RPMI7951 (cell line): ENCODE measurements around the gene SKAP1. TPM values are rescaled to one million over a fixed set of nuclear protein-coding genes. Genes with fewer than 3 reads are reported as not detected.

Experiments
- DNase-seq: peaks from one replicate; pipeline ENCODE4 v3.0.0-alpha.2; 2012; ENCODE audit warnings: low read depth
- total RNA-seq: library from RNA; depleted of rRNA; stranded (reverse); fragments of >200 nt; shearing (Covaris generic); gene quantifications from 2 replicates; pipeline ENCODE4 v1.2.3, GENCODE V29; 2014

Gene SKAP1
- total RNA-seq, 1 experiment from 2014 or later = not detected

DNA sequence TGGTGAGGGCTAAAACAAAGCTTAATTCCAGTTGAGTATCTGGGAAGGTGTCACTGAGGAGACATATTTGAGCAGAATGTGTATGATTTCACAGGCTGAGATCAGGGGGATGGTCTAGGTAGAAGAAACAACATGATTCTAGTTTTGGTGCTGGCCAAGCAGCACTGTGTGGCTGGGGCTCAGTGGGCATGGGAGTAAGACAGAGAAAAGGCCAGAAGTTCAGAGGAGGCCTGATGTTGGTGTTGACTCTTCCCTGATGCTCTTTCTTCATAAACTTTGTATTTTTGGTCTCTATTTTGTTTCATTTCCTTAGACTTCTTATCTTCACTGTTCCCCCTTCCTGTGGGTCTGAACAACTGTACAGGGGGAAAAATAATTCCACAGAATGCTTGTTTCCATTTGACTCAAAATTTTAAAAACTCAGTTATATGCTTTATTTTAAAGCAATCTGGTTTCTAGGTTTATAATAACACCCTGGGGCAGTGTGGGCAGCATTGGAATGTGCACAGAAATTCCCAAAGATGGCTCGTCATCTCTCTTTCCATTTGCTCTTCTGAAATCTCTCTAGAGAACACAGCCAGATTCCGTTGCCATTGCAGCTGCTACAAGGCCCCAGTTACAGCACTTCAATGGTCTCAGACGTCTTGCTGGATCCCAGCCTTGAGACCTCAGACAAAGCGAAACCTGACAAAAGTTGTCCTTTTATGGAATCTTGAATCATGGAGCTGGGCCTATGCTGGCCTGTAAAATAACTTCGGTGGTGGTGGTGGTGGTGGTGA is 254.1 kb downstream of the SKAP1 start:
- DNase-seq = peak; percentile 81

DNA sequence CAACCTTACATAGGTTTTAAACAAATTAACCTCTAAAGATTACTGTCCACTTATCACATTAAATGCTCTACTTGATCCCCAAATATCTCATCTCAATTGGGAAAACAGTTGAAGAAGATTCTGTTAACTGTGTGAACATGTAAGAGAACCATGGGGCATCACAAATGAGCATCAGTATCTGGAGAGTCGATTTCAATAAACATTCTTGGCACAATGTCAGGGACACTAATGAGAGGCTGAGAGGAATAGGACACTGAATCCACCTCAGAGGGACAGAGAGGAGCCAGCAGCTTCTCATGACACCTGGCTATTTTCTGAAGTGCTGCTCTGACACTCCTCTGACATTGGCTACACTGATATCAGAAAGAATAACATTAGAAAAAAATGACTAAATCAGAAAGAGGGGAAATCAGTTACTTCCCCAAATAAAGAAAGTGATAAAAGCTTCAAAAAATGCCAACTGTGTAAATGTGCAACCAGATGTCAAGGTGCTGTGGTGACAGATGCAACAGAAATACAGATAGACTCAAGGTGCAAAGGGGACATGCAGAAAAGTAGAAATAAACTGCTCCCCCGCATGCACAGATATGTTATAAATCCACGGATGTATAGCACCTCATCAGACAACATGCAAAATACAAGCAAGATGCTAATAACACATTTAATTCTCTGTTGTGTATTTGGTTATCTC is 255.0 kb downstream of the SKAP1 start:
- no peak for DNase-seq

DNA sequence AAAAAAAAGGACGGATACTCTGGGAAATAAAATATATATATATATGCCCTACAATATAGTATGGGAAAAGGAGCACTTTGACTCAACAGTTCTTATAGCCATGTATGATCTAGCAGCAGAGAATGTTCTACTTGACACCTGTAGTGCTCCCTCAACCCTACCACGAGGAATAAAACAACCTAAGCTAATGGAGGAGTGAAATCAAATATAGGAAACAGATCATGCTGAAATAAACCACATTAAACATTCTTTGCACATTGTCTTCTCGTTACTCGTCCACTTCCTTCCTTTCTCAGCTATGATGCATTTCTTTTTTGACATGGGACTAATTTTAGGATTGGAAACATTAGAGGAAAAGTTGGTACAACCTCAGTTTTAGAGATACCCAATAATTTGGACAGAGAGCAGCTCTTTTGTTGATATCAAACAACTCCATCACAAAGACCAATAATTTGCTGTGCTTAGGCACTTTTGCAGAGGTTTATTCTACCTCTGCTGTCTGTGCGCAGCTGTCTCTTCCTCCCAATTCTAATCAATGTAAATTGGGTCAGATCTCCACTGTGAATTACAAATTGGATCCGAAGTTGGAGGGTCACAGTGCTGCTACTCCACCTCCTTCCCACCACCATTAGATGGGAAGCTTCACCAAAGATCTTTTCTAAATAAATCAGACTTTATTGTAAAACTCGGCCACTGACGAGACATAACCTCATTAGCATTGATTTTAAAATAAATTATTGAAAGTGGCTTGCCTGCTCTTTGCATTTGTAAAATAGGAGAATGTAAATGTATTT is 256.6 kb downstream of the SKAP1 start:
- no peak for DNase-seq

DNA sequence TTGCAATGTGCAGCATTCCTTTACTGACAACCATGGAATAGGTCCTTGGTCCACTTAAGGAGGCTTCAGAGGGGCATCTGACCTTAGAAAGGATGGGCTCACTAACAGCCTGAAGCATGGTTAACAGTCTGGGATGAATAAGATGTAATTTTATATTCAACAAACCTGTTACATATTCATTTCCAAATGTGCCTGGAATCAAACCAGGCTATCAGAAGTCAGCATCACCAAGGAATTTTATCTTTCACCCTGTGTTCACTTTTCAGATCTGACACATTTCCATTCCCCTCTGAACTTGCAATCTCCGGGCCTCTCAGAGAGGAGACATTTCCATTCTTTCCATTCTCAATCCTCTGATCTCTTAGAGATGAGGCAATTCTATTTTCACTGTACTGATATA is 260.1 kb downstream of the SKAP1 start:
- no peak for DNase-seq

DNA sequence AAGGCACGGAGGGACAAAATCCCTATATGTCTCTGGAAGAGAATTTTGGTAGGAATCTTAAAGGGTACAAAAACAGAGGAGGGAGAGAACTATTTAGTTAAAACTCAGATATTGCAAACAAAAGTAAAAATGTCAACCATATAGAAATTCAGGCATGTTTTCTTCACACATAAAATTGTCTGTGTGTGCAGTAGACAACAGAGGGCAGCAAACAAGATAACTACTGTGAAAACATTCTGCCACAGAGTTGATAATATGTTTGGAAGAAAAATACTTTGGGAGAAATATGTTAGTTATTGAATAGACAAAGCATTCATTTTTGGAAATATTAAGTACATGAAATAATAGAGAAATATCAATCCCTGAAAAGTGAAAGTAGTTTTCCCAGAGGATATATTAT is 266.2 kb downstream of the SKAP1 start:
- no peak for DNase-seq

DNA sequence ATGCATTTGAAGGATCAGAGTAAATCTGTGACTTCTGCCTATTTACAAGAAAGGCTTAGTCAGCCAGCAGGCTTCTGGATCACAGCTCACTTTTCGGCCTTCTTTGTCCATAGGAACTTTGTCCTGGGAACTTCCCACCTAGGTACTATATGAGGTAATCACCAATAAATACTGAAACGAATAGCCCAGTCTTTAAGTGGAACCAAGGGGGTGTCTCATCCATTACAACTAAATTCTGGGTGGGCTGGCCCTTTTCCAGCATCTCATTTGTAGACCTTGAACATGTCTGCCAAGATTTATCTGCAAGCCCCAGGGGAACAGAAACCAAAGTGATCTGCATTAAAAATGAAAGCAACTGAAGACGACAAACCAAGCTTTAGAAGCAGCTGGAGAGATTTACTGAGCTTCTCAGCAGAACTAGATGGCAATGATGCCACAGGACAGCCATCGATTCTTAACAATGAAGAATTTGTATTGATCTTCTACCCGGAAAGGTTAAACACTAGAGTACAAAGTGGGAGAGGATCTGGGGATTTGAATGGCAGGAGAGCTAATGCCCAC is 267.0 kb downstream of the SKAP1 start:
- peak; percentile 56 for DNase-seq

DNA sequence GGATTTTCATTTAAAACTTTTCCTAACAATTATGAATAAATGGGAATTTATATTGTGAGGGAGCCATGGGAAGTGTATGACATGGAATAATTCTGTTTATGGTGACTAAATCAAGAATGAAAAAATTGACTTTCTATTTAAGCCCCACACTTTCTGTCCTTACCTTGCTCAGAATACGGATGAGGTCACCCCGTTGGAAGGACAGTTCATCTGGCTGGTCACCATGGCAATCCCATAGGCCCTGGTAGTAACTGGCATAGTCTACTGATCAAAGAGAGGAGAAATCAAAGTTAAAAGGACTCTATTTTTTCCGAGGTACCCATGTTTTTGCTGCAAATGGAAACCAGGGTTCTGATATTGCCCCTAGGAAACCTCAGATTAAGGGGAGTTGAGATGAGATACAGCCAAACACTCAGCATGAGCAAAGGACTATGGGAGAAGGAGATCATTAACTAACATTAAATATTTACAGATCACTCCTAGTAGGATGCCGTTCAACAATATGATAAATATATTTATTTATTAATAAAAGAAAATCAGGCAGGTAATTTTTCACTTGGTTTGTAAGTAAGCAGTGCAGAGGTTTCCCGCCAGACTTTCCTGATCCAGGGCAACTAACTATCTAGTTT is 267.6 kb downstream of the SKAP1 start:
- no peak for DNase-seq

DNA sequence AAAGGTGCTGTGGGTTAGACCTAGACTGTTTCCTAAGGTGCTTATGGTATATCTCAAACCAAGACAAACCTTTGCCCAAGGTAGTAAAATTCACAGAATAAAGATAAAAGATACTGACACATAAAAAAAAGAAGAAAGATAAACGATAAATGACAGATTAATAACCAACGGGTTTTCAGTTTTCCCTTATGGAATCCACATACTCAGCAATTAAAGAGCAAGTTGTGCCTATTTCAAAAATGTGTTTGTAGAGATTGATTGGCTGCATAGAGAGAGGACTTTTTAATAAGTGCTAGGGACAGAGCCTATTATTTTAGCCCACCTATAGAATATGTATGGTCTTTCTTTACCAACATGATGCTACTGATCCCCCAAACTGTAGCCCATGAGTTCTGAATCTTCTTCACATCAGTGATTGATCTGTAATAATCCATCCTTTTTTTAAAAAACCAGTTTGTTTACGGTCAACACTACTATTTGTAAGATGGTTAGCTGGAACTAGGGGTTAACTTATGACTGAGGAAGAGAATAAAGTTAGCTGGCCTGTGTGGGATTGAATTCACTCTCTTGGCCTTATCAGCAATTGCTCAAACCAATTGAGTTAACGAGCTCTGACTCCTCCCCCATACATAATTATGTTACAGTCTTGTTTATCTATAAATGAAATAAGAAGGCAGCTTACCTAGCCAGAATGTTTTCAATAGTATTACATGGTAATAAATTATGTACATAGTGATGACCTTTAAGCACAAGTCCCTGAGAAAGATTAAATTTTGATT is 268.7 kb downstream of the SKAP1 start:
- DNase-seq = no peak

DNA sequence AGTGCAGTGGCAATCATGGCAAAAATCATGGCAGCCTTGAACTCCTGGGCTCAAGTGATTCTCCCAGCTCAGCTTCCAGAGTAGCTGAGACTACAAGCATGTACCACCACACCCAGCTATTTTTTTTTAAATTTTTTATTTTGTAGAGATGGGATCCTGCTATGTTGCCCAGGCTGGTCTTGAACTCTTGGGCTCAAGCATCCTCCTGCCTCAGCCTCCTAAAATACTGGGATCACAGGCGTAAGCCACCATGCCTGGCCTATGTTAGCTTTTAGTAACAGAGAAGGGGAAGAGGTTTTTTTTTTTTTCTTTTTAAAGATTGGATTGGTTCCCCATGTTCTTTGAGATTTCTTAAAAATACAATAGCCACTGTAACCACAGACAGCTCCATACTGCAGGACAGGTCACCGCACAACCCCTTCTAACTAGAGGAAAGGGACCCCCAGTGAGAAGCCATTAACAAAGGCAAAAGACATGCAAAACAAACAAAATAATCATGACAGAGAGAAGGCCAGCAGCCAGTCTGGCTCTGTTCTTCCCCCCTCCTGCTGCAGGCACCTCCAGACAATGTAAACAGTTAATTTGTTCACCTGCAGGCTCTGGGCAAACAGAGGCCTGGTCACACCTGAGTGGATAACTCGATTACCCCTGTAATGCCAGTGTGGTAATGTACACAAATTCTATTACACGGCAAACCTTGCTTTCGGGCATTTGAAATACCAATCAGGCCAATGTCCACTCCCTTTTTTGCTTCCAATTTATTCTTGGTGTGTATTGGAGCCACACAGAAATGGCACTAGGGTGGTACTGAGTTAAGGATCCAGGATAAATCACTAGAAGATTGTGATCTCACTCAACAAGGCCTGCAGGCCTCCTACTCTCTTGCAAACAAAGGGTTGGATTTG is 269.6 kb downstream of the SKAP1 start:
- no peak for DNase-seq

DNA sequence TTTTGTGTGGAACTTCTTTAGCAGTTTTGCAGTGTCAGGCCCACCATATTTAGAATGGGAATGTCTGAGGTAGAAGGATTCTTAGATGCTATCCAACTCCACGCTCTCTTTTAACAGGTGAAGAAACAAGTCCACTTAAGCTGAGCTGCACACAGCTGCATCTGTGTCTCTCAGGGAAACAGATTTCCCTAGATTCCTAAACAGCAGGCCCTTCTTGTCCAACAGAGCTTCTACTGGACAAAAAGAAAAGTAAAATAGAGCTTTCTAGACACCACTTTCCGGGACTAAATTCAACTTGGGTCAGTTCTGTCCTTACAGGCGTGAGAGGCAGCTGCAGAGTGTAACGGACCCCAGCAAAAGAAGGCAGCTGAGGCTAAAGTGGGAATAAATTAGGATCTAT is 270.8 kb downstream of the SKAP1 start:
- DNase-seq = no peak

DNA sequence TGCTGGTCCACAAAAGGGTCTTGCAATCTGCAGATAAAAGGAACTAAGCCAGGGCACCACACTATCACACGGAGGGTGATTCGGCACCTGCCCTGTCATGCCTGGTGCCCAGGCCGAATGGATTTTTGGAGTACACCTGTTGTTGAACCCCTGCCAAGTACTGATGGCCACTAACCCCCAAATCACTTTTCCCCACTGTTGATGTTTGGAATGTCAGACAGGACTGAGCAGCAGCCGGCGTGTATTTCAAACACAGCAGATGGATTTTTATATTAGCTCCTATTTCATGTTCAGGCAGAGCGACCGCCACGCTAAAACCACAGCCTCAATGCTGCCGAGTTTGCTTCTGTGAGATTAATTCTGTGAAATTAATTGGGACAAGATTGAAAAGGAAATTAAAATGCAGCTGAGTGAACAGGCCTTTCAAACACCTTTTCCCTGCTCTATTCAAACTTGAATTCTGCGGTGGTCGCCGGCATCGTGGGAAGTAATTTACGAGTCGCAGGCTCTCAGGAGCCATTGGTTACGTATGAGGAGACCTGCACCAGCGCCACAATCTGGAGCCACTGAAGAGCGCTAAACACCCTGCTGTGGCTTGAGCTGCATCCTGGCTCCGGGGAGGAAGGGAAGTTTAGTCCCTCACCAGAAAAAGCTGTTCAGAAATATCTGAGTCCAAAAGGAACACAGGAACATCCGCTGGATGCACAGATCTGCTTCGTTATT is 274.0 kb downstream of the SKAP1 start:
- no peak for DNase-seq

DNA sequence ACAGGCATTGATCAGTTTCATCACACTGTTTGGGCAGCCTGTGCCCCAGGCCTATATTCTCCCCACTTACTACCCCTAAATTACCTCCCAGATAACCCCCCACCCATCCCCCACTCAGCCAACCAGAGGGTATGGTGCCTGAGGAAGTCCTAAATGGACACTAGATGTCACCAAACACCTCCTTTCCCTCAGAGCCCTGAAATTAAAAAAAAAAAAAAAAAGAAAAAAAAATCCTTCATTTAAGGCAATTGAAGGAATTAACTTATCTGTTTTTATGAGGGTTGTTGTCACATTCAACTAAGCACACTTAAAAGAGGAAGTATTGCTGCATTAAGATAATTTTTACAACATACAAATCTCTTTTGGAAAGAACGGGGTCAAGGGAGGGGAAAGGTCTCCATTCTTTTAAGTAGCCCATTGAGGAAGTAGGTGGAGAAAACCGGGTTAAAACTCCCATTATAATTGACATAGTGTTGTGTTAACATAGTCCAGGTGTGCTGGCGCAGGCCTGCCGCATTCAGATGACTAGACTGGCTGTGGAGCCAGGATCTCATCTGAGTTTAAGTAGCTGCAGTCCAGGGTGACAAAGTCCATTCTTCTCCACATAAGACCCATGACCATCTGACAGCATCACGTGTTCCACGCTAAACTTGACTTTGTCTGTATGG is 276.2 kb downstream of the SKAP1 start:
- DNase-seq = peak; percentile 50

DNA sequence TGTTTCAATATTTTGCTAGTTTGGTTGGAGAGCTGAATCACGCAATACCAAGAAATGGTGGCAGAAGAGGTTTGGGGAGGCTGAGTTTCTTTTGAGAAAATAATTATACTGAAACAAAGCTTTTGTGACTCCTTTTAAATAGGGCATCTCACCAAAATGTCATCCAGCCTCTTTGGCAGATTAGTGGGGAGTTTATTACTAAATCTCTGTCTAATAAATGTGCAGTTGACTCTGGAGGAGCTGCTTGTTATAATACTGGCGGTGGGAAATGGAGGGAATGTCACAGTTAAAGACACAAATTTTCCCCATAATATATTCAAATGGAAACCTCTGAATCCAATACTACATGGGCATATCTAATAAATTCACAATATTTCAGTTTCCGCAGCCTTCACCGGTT is 277.7 kb downstream of the SKAP1 start:
- no peak for DNase-seq

DNA sequence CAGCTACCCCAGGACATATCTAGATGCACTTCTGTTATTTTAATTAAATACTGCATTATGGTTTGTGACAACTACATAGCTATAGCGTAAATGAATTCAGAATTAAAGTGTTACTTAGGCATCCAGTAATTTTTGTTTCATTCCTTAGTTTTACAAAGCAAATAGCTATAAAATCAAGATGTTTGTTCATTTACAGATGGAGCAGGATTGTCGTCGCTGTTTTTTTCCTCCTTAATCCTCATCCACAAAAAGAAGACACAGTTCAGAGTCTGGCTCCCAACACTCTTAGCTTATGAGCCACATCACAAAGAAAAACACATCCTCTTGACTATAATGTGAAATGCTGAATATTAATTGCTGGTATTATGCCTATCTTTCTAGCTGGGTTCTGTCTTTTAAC is 278.8 kb downstream of the SKAP1 start:
- no peak for DNase-seq

DNA sequence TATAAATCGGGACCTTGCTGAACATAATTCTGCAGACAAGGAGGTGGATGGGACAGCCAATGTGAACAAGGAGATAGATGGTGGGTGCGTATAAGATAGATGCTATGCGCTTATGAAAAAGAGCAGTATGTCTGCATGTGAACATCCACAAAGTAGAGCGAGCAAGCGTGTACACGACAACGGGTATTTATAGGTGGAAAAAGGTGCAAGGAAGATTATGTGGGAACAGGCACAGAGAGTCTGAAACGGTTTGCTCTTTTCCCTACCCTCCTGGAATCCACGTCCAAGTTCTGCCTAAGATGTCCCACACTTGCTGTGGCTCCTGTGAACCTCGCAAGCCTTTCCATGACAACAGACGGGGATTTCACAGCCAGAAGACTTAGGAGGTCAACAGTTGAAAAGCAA is 279.4 kb downstream of the SKAP1 start:
- no peak for DNase-seq

DNA sequence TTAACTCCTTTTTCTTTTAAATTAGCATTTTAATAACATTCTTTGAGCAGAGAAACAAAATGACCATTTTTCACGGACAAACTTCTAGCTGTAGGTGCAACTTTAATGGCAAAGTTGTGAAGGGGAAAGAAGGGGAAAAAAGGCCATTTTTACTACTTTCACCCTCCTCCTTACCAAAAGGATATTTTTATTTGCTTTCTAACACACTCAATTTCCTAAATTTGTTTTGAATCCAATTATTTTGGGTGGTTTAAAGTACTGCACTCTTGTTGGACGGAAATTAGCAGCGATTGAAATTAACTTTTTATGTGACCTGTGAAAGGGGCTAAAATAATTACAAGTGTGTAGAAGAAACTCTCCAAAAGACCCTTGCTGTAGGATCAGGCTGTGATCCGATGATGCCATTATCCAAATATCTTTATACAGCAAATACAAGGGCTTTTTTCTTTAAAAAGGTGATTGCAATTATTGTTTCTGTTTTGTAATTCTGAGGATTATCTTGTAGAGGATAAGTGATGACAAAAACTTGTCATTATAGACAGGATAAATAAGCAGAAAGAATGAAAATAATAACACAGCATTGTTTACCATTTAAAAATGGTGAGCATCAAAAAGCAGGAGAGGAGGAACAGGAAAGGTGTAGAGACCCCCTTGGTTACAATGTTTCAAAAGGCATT is 280.1 kb downstream of the SKAP1 start:
- DNase-seq = no peak

DNA sequence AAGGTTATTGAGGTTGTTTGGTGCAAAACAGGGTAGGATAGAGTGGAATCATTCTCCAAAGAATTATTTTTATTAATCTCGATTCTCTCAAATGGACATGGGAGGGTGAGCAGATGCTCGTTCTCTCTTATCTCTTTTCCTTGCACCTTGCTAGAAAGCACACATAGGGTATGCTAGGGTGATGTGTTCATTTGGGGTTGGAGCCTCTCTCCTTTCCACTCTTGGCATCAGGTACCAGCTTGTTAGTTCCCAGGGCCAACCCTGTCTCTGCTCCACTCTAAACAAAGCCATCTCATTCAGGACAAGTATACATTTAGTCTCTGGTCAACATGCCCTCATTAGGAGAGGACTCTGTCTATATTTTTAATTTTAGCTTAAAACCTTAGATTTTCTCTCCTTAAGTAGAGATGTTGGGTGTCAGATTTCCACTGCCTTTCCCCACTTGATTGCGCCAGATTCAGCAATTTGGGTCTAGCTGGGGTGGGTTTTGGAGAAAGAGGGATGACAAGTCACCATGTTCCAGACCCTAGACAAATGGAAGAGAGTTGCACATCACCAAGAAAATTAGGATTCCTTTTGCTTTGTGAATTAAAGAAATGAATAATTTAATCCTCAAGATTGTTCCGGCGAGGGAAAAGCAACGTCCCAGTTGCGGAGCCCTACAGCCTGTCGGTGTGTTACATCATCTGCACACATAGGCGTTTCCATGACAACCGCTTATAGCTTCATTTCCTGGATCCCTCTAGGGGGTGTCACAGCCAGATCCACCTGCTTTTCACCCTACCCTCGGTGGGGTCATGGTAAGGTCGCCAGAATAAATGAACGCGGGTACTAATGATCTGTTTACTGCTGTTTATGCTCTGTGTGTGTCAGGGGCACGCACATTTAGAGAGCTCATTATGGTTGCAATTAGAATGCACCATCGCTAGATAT is 280.9 kb downstream of the SKAP1 start:
- DNase-seq = no peak
